Coronary artery (tissue), 2 donors: ENCODE data around the gene MGAT5.
"Not testable (repeated sequence)": the region's sequence is repeated elsewhere in the genome, so short reads cannot be mapped to it uniquely, and the experiment has no call there.

Source experiments
- DNase-seq: peaks from one replicate; pipeline ENCODE4 v3.0.0-alpha.2; 2017; ENCODE audit warnings: low spot score
- H3K27ac ChIP-seq, 2 donors: fragments of 200-600 bp; sonication (generic); one replicate each; pipeline ENCODE4 v1.5.1; 2016 to 2019
- H3K4me3 ChIP-seq: fragments of 200-600 bp; sonication (generic); 2 replicates; pipeline ENCODE4 v1.5.1; 2016; ENCODE audit warnings: mild to moderate bottlenecking, moderate library complexity
- TF ChIP-seq, protein P1 (sequence below): fragments of 200-600 bp; sonication (generic); IDR thresholded peaks from one replicate; pipeline ENCODE4 v1.5.1; 2019; ENCODE audit warnings: antibody characterized with exemption

The MGAT5 gene

DNA sequence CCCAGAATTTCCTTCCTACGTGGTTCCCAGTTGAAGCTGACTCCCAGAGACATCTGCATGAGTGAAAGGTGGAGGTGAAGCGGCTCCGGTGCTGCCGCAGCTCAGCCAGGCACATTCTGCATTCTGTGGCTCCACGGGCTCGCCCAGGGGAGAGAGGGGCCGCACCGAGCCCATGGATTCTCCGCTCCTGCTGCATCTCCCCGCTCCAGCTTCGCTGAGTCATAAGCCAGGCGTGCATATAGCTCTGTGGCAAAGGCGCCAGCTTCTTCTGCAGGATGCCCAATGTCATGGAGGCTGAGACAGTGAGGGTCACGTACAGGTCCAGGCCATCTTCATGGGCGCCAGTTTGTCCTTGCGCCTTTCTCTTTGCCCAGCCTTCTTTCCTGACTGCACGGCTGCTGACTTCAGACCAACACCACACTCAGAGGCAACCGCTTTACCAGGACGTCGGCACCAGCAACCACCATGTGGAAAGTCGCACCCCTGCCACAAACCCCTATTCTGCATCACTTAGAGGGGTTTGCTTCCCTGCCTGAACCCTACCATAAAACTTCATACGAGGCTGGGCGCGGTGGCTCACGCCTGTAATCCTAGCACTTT is 215.7 kb downstream of the MGAT5 start:
- TF ChIP-seq, protein P1, sequence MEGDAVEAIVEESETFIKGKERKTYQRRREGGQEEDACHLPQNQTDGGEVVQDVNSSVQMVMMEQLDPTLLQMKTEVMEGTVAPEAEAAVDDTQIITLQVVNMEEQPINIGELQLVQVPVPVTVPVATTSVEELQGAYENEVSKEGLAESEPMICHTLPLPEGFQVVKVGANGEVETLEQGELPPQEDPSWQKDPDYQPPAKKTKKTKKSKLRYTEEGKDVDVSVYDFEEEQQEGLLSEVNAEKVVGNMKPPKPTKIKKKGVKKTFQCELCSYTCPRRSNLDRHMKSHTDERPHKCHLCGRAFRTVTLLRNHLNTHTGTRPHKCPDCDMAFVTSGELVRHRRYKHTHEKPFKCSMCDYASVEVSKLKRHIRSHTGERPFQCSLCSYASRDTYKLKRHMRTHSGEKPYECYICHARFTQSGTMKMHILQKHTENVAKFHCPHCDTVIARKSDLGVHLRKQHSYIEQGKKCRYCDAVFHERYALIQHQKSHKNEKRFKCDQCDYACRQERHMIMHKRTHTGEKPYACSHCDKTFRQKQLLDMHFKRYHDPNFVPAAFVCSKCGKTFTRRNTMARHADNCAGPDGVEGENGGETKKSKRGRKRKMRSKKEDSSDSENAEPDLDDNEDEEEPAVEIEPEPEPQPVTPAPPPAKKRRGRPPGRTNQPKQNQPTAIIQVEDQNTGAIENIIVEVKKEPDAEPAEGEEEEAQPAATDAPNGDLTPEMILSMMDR, result no peak
- no peak overlapping the region for H3K27ac ChIP-seq
- no peak overlapping the region for H3K4me3 ChIP-seq
- no peak for DNase-seq

DNA sequence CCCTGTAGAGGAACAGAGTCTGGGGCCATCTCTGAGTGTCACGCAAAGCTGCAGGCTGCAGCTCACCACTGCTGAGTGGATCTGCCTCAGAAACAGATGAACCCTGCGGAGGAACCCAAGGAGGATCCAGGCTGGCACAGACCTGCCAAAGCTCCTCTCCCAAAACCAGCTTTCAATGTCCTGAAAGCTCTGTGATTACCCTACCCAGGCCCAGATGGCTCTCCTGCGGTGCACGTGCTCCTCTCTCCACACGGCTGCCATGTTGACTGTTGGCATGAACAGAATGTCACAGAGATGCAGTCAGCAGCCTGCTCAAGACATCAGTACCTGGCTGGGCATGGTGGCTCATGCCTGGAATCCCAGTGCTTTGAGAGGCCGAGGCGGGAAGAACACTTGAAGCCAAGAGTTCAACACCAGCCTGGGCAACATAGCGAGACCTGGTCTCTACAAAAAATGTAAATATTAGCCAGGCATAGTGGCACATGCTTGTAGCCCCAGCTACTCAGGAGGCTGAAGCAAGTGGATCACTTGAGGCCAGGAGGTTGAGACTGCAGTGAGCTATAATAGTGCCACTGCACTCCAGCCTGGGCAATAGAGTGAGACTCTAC is 216.8 kb downstream of the MGAT5 start:
- TF ChIP-seq, protein P1, result no peak
- no peak overlapping the region for H3K4me3 ChIP-seq
- no peak overlapping the region for H3K27ac ChIP-seq
- no peak for DNase-seq

DNA sequence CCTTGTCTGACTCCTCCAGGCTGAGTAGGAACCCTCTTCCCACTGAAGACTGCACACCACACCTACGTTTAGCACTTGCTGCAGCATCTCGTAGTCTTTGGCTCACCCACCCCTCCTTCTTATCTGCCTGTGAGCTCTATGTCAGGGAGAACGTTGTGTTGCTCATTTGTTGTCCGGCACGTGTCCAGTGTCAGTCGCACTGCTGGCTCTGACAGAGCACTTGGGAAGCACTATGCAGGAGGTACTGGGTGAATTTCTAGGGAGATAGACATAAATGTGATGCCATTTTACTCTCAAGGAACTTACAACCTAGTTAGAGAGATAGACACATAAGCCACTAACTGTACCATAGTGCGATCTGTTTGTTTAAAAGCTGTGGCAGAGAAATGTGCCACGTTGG is 223.1 kb downstream of the MGAT5 start:
- DNase-seq, H3K4me3 ChIP-seq, H3K27ac ChIP-seq: not testable (repeated sequence)

DNA sequence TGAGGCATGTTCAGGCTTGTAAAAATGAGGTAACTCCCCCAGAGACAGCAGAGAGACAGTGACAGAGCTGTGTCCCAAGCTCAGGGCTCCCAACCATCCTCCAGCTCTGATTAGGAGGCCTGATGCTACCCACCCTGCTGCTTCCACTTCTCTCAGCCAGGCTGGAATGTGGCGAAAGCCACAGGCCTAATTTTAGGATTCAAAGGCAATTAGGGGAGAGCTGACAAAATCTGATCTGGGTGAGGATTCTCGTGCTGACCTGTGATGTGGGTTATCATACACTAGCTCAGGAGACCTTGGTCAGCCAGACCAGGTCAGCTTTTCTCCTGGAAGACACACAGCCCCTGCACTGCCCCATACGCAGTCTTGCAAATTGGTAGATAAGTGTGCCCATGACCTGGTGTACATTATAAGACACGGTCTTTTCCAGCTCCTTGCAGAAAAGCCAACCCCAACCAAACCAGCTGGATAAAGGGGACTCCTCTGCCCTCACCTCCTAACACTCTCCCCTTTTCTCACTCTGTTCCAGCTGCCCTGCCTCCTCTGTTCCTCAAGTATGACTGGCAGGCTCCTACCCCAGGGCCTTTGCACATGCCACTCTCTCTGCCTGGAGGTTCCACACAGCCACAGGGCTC is 225.9 kb downstream of the MGAT5 start:
- no peak for DNase-seq
- TF ChIP-seq, protein P1, result no peak
- Histone ChIP-seq H3K27ac (no peak overlapping the region), H3K4me3 (no peak overlapping the region)

DNA sequence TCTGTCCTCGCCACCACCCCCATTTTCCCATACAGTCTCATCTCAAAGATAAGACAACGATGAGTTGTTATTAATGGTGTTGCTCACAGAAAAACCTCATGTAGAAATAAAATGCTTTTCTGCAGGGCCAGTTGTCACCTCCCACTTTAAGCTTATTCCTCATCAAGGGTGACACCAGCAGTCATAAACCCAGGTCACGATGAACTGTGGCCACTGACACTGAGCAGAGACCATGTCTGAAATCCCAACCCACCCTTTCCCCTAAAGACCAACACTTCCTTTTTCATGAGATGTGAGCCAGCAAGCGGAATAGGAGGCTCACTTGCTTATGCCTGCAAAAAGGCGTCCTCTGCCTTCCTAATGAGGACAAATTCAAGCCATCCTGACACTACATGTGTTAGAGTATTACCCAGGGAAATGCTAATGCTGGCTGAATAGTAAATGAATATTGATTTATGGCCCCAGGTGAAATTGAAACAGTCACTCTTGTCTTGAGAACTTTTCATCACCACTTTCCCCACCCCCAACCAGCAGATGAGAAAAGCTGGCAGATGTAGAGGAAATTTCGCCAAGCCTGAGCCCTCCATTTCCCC is 228.4 kb downstream of the MGAT5 start:
- TF ChIP-seq, protein P1, result no peak
- Histone ChIP-seq H3K27ac (no peak overlapping the region), H3K4me3 (no peak overlapping the region)
- DNase-seq, result no peak

DNA sequence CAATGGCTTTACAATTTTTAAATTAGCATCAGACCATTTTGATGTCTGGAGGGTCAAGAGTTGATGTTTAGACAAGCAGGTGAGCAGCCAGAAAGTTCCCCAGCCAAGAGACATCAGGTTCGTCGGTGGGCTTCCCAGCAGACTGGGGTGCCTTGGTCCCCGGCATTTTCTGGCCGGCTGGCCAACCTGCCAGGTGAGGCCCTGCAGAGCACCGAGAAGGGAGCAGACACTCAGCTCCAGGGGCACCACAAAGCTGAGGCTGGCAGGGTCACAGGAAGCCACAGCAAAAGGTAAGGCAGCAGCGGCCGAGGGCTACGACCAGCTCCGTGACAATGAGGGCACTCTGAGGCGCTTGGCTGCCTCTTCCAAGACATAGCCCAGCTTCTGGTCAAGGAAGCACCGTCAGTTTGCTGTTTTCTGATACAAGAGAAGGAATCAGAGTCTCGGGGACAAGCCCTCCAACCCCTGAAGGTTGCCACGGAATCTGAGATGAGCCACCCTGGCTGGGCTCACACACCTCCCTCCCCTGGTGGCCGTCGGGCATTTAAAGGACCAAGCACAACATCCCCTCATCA is 229.0 kb downstream of the MGAT5 start:
- TF ChIP-seq, protein P1, result no peak
- no peak for DNase-seq

DNA sequence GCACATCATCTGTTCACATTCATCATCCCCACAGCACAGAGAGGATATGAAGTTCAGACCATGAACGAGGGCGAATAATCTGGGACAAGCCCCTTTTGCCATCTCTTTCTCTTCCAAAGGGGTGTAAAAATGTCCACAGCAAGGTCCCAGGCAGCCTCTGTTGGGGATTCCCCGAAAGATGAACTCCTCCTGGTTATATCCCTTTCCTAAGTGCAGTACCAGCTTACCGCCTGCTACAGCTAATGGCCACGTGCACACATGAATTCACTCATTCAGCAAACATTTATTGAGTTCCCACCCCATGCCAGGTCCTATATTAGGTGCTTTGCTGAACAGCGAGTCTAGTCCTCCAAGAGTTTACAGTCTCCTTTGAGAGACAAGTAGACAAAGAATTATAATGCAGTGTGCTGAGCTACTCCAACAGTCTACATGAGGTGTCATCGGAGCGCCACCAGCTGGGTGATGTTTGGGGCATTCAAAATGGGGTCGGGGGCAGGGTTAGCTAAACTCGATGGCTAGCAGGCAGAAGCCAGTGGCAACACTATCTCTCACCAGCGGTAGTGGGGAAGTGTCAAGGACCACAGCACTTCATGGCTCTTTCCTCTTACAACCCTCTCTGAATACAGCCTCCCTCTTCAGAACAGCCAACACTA is 236.0 kb downstream of the MGAT5 start:
- Histone ChIP-seq H3K27ac (no peak overlapping the region), H3K4me3 (no peak overlapping the region)
- DNase-seq, result no peak
- TF ChIP-seq, protein P1, result no peak

More for the DNA sequence above, 229.0 kb downstream of the MGAT5 start:
- Histone ChIP-seq H3K4me3 (no peak overlapping the region), H3K27ac (no peak overlapping the region)
